Tibial nerve (tissue), 4 donors: ENCODE results near the gene FLOT2.

Experiments
- EP300 ChIP-seq, 2 donors: sonication (generic); formaldehyde crosslinking; IDR thresholded peaks; one replicate each; pipeline ENCODE4 v1.6.1; 2017; ENCODE audit warnings: antibody characterized with exemption in 2 of 2, mild to moderate bottlenecking in 1 of 2
- POLR2A ChIP-seq, 2 donors: fragments of 450-650 bp; IDR thresholded peaks; one replicate each; pipeline ENCODE4 v1.6.1; 2017; ENCODE audit warnings: antibody characterized with exemption in 2 of 2, mild to moderate bottlenecking in 2 of 2, moderate library complexity in 2 of 2
- TF ChIP-seq, protein P1 (sequence below), 5 experiments: fragments of 200-600 bp in 3 of 5; fragments of 450-650 bp in 2 of 5; sonication (generic) in 3 of 5; IDR thresholded peaks; one replicate each; pipeline ENCODE4 v1.5.1; 2016 to 2019; ENCODE audit warnings: antibody characterized with exemption in 5 of 5, mild to moderate bottlenecking in 3 of 5, moderate library complexity in 2 of 5

DNA sequence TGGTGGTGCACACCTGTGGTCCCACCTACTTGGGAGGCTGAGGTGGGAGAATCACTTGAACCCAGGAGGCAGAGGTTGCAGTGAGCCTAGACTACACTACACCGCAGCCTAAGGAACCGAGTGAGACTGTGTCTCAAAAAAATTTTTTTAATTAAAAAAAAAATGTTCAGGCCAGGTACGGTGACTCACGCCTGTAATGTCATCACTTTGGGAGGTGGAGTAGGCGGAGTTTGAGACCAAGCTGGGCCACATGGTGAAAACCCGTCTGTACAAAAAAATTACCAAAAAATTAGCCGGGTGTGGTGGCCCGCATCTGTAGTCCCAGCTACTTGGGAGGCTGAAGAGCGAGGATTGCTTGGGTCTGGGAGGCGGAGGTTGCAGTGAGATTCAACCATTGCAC is 51.3 kb downstream of the FLOT2 start:
- TF ChIP-seq, protein P1, sequence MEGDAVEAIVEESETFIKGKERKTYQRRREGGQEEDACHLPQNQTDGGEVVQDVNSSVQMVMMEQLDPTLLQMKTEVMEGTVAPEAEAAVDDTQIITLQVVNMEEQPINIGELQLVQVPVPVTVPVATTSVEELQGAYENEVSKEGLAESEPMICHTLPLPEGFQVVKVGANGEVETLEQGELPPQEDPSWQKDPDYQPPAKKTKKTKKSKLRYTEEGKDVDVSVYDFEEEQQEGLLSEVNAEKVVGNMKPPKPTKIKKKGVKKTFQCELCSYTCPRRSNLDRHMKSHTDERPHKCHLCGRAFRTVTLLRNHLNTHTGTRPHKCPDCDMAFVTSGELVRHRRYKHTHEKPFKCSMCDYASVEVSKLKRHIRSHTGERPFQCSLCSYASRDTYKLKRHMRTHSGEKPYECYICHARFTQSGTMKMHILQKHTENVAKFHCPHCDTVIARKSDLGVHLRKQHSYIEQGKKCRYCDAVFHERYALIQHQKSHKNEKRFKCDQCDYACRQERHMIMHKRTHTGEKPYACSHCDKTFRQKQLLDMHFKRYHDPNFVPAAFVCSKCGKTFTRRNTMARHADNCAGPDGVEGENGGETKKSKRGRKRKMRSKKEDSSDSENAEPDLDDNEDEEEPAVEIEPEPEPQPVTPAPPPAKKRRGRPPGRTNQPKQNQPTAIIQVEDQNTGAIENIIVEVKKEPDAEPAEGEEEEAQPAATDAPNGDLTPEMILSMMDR (IDR thresholded peaks at IDR 0.05) = no peak
- no peak for TF ChIP-seq EP300 (IDR thresholded peaks at IDR 0.05)
- TF ChIP-seq POLR2A (IDR thresholded peaks at IDR 0.05) = no peak
